NCI-H2081 treated with DMSO at 0.1 percent for 48 hours (cell line): Measurements from ENCODE around the gene LBHD2.

Experiments used
- DNase-seq: peaks from one replicate; lab custom pipeline; 2025; lab: John Stamatoyannopoulos, UW

The LBHD2 gene

DNA sequence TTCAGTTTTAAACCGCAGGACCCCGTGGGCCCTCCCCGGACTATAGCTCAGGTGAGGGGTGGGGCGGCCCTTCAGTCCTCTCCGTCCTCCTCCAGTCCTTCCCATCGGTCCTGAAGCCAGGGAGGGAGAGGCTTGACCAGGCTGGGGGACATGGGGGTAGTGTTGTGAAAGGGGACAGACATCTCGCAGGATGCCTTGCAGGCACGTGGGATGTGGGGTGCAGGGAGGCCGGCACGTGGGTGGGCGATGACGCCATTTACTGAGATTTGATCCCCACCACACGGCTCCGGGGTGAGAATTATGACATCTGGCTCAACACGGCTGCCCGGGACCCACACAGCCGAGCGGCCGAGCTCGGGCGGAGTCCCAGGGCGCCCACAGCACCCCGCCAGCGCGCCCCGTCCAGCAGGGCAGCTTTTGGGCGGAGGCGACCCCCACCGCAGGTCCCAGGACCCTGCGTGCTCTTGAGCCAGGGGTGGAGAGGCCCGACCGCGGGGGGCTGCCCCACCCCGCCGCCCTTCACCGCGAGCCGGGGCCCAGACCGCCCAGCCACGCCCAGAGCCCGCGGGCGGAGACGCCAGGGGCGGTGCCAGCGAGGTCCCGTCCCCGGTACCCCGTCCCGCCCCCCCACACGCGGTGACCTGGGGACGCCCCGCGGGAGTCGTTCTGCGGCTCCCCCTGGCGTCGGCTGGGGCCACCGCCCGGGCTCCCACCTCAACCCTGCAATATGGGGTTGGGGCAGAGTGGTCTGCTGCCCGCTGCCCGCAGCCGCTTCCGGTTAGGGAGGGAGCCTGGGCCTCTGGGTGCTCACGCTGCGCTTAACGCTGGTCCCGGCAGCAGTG, 7.3 kb downstream of the LBHD2 start:
- no peak for DNase-seq

- no peak for DNase-seq
These were observed 7.8 kb downstream of the LBHD2 start for GRCh38 chr14:103091883-103092222.

- DNase-seq, result no peak
These were observed 9.9 kb downstream of the LBHD2 start for GRCh38 chr14:103093856-103094405.

GRCh38 chr14:103094406-103095209, 10.6 kb downstream of the LBHD2 start, which contains the start of gene EXOC3L4:
Gene EXOC3L4 (plus strand): TSS chr14:103094725. CDS start chr14:103100220, 5,495 bp downstream.
- DNase-seq, result no peak

GRCh38 chr14:103095210-103095778, 11.3 kb downstream of the LBHD2 start:
- no peak for DNase-seq

- no peak for DNase-seq
These were observed 12.4 kb downstream of the LBHD2 start for GRCh38 chr14:103096387-103096786.

DNA sequence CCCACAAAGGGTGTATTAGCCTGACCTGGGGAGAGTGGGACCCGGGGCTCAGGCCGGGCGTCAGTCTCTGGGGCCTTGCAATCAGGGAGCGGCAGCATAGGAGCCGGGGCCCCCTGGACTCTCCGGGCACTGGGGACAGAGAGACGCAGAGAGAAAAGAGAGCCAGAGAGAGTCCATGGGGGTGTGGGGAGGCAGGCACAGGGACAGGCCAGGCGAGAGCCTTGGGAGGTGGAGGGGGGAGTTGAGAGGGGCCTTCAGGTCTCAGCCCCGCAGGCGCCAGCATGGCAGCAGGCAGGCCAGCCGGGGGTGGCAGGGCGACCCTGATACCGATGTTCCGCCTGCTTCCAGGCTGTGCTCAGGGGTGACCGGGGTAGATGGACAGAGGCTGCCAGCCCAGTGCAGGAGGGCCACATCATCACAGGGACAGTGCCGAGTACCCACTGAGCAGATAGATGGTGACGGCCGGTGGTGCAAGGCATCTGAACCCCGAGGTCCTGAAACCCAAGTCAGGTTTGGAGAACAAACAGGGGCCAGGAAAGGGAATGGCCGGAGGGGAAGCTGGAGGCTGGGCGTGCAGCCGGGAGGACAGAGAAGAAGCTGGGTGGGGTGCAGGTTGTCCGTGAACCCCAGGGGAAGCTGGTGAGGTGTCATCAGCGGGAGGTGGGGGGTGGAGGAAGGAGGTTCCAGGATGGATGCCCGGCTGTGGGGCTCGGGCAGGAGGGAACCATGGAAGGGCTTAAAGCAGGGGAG, 13.4 kb downstream of the LBHD2 start:
- DNase-seq, result no peak

DNA sequence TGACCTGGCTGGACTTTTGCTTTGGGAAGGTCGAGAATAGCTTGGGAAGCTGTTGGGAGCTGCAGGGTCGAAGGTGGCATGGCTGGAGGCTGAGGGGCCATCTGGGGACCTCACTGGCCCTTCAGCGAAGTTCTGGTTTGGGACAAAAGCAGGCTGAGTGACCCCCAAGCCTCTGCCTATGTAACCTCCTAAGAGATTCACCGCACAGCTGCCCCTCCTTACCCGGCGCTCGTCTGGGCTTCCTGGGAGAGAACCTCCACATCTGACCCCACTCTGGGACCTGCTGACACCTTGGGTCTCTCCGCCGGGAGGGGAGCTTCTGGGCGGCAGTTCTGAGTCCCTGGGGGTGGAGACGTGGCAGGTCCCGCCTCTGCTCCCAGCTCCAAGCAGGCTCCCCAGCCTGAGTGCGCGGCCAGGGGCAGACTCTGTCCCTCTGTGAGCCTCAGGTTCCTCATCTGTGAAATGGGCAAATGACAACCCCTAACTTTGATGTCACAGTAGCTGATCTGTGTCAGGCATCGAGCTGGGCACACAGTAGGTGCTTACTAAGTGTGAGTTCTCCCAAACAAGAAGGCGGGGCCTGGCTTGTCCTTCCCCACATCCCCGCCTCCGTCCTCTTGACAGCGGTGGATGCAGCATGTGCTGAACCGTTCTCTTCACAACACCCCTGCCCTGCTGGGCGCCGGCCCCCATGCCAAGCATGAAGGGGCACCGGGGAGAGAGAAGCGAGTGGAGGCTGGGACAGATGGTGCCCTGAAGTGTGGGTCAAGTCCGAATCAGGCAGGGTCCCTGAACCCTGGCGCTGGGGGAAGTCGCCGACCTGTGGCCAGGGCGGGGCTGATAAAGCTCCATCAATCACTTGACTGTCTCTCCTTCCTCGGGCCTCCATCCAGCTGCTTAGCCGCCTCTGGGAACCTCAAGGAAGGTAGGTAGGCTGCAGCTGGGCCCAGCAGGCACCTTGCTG, 14.3 kb downstream of the LBHD2 start:
- DNase-seq, result no peak

DNA sequence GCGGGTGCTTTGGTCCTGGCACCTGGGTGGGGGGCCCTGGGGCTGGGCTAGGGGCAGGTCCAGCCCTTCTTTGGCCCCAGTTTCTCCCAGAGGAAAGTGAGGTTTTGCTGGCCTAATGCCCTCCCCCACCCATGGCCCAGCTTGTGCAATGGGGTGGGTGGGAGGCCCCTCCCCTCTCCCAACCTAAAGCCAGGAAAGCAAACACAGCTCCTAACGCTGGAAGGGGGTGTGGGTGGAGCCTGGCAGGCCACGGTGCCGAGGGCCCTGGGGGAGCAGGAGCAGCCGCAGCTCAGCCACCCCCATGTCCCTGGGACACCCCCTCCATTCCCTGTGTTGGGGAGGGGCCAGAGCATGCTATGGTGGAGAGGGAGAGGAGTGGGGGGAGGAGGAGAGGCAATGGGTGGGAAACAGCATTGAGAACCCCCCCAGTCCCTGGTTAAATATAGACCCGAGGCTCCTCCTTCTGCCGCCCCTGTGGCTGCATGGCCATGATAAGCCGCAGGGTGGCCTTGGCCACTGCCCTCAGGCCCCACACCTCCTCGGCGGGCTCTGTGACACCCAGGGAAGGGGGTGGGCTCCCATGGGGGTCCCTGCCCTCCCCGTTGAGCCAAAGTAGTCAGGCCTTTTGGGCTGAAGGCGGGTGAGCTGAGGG, 15.2 kb downstream of the LBHD2 start:
- DNase-seq, result no peak

- DNase-seq, result no peak
These were observed 15.8 kb downstream of the LBHD2 start for GRCh38 chr14:103099733-103100280.

- DNase-seq, result no peak
These were observed 16.5 kb downstream of the LBHD2 start for GRCh38 chr14:103100281-103101121.

GRCh38 chr14:103101257-103101962, 17.4 kb downstream of the LBHD2 start:
- no peak for DNase-seq

- no peak for DNase-seq
These were observed 18.1 kb downstream of the LBHD2 start for GRCh38 chr14:103101963-103102688.

DNA sequence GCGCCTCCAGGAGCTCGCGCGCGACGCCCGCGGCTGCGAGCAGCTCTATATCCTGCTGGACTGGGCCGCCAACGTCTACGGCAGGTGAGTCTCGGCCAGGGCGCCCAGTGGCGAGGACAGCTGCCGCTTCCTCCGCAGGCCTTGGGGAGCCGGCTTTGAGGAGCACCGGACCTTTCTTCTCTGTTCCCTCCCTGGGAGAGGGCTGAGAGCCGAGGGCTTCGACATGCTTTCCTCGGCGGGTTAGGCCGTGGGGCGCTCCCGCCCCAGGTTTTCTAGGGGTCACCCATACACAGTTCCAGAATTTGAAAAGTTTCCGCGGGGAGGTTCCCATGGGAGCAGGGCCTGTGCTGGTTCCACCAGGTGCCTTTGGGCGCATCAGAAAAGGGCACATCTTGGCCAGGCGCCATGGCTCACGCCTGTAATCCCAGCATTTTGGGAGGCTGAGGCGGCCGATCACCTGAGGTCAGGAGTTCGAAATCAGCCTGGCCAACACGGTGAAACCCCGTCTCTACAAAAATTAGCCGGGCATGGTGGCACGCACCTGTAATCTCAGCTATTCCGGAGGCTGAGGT, 18.8 kb downstream of the LBHD2 start:
- DNase-seq, result no peak

DNA sequence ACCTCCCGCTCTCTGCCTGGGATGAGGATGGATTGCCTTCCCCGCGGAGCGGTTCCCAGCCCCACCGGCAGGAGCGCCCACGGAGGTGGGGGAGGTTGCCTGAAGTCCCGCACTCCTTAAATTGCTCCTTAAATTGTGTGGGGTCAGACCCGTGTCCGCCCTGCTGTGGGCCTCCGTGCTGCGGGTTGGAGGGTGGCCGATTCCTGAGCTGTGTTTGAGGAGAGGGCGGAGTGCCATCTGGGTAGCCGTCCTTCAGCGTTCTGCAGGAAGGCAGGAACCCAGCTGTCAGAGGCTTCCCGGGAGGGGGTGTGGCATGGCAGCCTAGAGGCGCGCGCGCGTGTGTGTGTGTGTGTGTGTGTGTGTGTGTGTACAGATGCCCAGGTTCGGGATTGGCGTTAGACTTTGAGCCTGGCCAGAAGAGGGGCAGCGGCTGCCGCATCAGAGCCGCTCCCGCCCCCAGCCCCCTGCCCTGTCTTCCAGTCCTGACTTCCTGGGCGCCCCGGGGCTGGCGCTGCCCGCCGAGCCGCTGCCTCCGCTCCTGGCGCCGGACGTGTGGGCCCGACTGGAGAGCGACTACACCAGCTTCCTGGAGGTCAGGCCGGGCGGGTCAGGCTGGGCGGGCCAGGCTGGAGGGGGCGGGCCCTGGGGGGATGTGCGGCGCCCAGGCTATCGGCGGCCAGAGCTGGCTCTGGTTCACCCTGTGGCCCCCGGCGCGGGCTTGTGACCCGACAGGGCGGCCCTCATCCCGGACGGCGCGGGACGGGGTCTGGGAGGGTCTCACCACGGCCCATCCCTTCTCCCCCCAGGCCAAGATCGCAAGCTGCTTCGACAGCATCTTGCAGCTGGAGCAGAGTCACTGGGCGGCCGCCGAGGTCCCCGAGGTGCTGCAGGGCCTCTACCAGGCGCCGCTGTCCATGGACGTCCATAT, 19.7 kb downstream of the LBHD2 start:
- no peak for DNase-seq

- no peak for DNase-seq
These were observed 20.3 kb downstream of the LBHD2 start for GRCh38 chr14:103104389-103104653.
